ENCODE measurements around the gene SFTPA2.
"Not testable (repeated sequence)": the region's sequence is repeated elsewhere in the genome, so short reads cannot be mapped to it uniquely, and the experiment has no call there.

The SFTPA2 gene

GRCh38 chr10:79533903-79534175 is 26.4 kb downstream of the SFTPA2 start:
- H3K9ac ChIP-seq (ENCODE audit: low read depth, low read length); H3K27ac ChIP-seq (ENCODE audit: low read depth, low read length); H3K27me3 ChIP-seq (ENCODE audit: control insufficient read depth, insufficient read depth, low read length); H3K4me1 ChIP-seq (ENCODE audit: control insufficient read depth, insufficient read depth, low read length); H3K9me3 ChIP-seq (ENCODE audit: control insufficient read depth, insufficient read depth, low read length); H3K4me3 ChIP-seq (ENCODE audit: low read depth, low read length); H3K36me3 ChIP-seq (ENCODE audit: control insufficient read depth, insufficient read depth, low read length): not testable (repeated sequence)

GRCh38 chr10:79533142-79533902 is 26.9 kb downstream of the SFTPA2 start:
- not testable (repeated sequence) for H3K9ac ChIP-seq (ENCODE audit: low read depth, low read length); H3K9me3 ChIP-seq (ENCODE audit: control insufficient read depth, insufficient read depth, low read length); H3K27me3 ChIP-seq (ENCODE audit: control insufficient read depth, insufficient read depth, low read length); H3K4me3 ChIP-seq (ENCODE audit: low read depth, low read length); H3K36me3 ChIP-seq (ENCODE audit: control insufficient read depth, insufficient read depth, low read length); H3K27ac ChIP-seq (ENCODE audit: low read depth, low read length); H3K4me1 ChIP-seq (ENCODE audit: control insufficient read depth, insufficient read depth, low read length)

GRCh38 chr10:79528261-79528660 is 31.9 kb downstream of the SFTPA2 start:
- not testable (repeated sequence) for H3K27ac ChIP-seq (ENCODE audit: low read depth, low read length); H3K36me3 ChIP-seq (ENCODE audit: control insufficient read depth, insufficient read depth, low read length)

GRCh38 chr10:79525049-79525710 is 35.0 kb downstream of the SFTPA2 start:
- H3K4me1 ChIP-seq (ENCODE audit: control insufficient read depth, insufficient read depth, low read length); H3K9ac ChIP-seq (ENCODE audit: low read depth, low read length); H3K9me3 ChIP-seq (ENCODE audit: control insufficient read depth, insufficient read depth, low read length); H3K36me3 ChIP-seq (ENCODE audit: control insufficient read depth, insufficient read depth, low read length); H3K27me3 ChIP-seq (ENCODE audit: control insufficient read depth, insufficient read depth, low read length); H3K27ac ChIP-seq (ENCODE audit: low read depth, low read length); H3K4me3 ChIP-seq (ENCODE audit: low read depth, low read length): not testable (repeated sequence)

More at GRCh38 chr10:79528261-79528660, 31.9 kb downstream of the SFTPA2 start:
- not testable (repeated sequence) for H3K27me3 ChIP-seq (ENCODE audit: control insufficient read depth, insufficient read depth, low read length); H3K4me3 ChIP-seq (ENCODE audit: low read depth, low read length); H3K9me3 ChIP-seq (ENCODE audit: control insufficient read depth, insufficient read depth, low read length); H3K4me1 ChIP-seq (ENCODE audit: control insufficient read depth, insufficient read depth, low read length); H3K9ac ChIP-seq (ENCODE audit: low read depth, low read length)

- not testable (repeated sequence) for H3K4me3 ChIP-seq (ENCODE audit: low read depth, low read length); H3K27ac ChIP-seq (ENCODE audit: low read depth, low read length); H3K9ac ChIP-seq (ENCODE audit: low read depth, low read length); H3K36me3 ChIP-seq (ENCODE audit: control insufficient read depth, insufficient read depth, low read length); H3K27me3 ChIP-seq (ENCODE audit: control insufficient read depth, insufficient read depth, low read length); H3K9me3 ChIP-seq (ENCODE audit: control insufficient read depth, insufficient read depth, low read length); H3K4me1 ChIP-seq (ENCODE audit: control insufficient read depth, insufficient read depth, low read length)
Observed at GRCh38 chr10:79523157-79523853, 36.9 kb downstream of the SFTPA2 start.

GRCh38 chr10:79522464-79522863 is 37.7 kb downstream of the SFTPA2 start:
- not testable (repeated sequence) for H3K4me1 ChIP-seq (ENCODE audit: control insufficient read depth, insufficient read depth, low read length); H3K9me3 ChIP-seq (ENCODE audit: control insufficient read depth, insufficient read depth, low read length); H3K27me3 ChIP-seq (ENCODE audit: control insufficient read depth, insufficient read depth, low read length); H3K27ac ChIP-seq (ENCODE audit: low read depth, low read length); H3K4me3 ChIP-seq (ENCODE audit: low read depth, low read length); H3K36me3 ChIP-seq (ENCODE audit: control insufficient read depth, insufficient read depth, low read length); H3K9ac ChIP-seq (ENCODE audit: low read depth, low read length)

GRCh38 chr10:79521751-79522150 is 38.5 kb downstream of the SFTPA2 start:
- H3K4me1 ChIP-seq (ENCODE audit: control insufficient read depth, insufficient read depth, low read length); H3K9me3 ChIP-seq (ENCODE audit: control insufficient read depth, insufficient read depth, low read length); H3K9ac ChIP-seq (ENCODE audit: low read depth, low read length); H3K4me3 ChIP-seq (ENCODE audit: low read depth, low read length); H3K27ac ChIP-seq (ENCODE audit: low read depth, low read length); H3K36me3 ChIP-seq (ENCODE audit: control insufficient read depth, insufficient read depth, low read length); H3K27me3 ChIP-seq (ENCODE audit: control insufficient read depth, insufficient read depth, low read length): not testable (repeated sequence)

GRCh38 chr10:79517567-79517966 is 42.6 kb downstream of the SFTPA2 start:
- H3K4me1 ChIP-seq (ENCODE audit: control insufficient read depth, insufficient read depth, low read length); H3K36me3 ChIP-seq (ENCODE audit: control insufficient read depth, insufficient read depth, low read length); H3K9ac ChIP-seq (ENCODE audit: low read depth, low read length); H3K9me3 ChIP-seq (ENCODE audit: control insufficient read depth, insufficient read depth, low read length); H3K4me3 ChIP-seq (ENCODE audit: low read depth, low read length); H3K27me3 ChIP-seq (ENCODE audit: control insufficient read depth, insufficient read depth, low read length); H3K27ac ChIP-seq (ENCODE audit: low read depth, low read length): not testable (repeated sequence)

GRCh38 chr10:79516532-79517205 is 43.5 kb downstream of the SFTPA2 start:
- H3K4me3 ChIP-seq (ENCODE audit: low read depth, low read length); H3K27ac ChIP-seq (ENCODE audit: low read depth, low read length); H3K27me3 ChIP-seq (ENCODE audit: control insufficient read depth, insufficient read depth, low read length); H3K9me3 ChIP-seq (ENCODE audit: control insufficient read depth, insufficient read depth, low read length); H3K36me3 ChIP-seq (ENCODE audit: control insufficient read depth, insufficient read depth, low read length); H3K4me1 ChIP-seq (ENCODE audit: control insufficient read depth, insufficient read depth, low read length); H3K9ac ChIP-seq (ENCODE audit: low read depth, low read length): not testable (repeated sequence)

- not testable (repeated sequence) for H3K27ac ChIP-seq (ENCODE audit: low read depth, low read length)
Observed at GRCh38 chr10:79511891-79512583, 48.2 kb downstream of the SFTPA2 start, which contains the start of gene EIF5AL1. Gene EIF5AL1 (plus strand): TSS chr10:79512533. CDS start chr10:79512650, 117 bp downstream.

More at GRCh38 chr10:79511891-79512583, 48.2 kb downstream of the SFTPA2 start, which contains the start of gene EIF5AL1:
- not testable (repeated sequence) for H3K36me3 ChIP-seq (ENCODE audit: control insufficient read depth, insufficient read depth, low read length); H3K4me3 ChIP-seq (ENCODE audit: low read depth, low read length); H3K4me1 ChIP-seq (ENCODE audit: control insufficient read depth, insufficient read depth, low read length); H3K27me3 ChIP-seq (ENCODE audit: control insufficient read depth, insufficient read depth, low read length); H3K9me3 ChIP-seq (ENCODE audit: control insufficient read depth, insufficient read depth, low read length); H3K9ac ChIP-seq (ENCODE audit: low read depth, low read length)

Data from HUES48 (cell line).